HG03064 (cell line): ENCODE results near the gene SOX8.
"Not testable (repeated sequence)": the region's sequence is repeated elsewhere in the genome, so short reads cannot be mapped to it uniquely, and the experiment has no call there.

Experiments
- ATAC-seq: cut with Tn5 transposase; IDR thresholded peaks from one replicate; pipeline ENCODE4 v1.9.1; 2021; ENCODE audit warnings: low read depth; ENCODE audit not compliant: unreplicated experiment

The SOX8 gene

GRCh38 chr16:981695-982144, at the start of gene SOX8:
TSS of gene SOX8 (plus strand) at chr16:981770. CDS start at chr16:981923, 153 bp downstream.
- ATAC-seq = no peak

GRCh38 chr16:932831-933330, 48.7 kb upstream of the SOX8 start:
- no peak for ATAC-seq

DNA sequence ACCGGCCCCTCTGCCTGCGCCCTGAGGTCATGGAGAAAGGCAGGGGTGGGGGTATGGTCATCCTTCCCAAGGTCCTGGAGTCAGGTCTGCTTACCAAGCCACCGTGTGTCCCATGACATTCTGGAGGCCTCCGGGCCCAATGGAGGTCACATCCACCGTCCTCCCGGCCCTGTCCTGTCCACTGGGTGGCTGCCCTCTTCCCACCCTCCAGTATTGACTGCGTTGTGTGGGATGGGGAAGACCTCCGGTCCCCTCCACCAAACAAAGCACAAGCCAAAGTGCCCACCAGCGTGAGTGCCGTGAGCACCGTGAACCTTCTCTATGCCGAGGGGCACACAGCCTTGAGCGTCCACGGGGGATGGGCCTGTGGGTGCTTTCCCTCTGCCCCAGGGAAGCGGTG, 48.0 kb upstream of the SOX8 start:
- ATAC-seq = no peak

DNA sequence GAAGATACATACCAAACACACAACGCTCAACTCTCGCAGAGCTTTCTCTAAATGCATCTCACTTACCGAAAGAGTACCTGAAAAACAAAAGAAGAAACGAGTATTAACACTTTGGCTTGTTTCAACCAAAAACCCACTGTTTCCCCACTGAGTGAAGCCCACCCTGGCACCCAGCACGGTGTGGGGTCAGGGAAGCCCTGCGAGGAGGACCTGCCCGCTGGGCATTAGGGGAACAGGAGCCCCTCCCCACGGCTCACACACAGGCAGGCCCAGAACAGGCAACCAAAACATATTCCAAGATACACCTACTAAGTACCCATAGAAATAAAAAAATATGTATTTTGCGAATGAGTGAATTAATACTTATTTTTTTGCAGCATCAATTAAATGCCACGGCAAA, 47.4 kb upstream of the SOX8 start:
- ATAC-seq = no peak

GRCh38 chr16:935684-936083, 45.9 kb upstream of the SOX8 start:
- no peak for ATAC-seq

DNA sequence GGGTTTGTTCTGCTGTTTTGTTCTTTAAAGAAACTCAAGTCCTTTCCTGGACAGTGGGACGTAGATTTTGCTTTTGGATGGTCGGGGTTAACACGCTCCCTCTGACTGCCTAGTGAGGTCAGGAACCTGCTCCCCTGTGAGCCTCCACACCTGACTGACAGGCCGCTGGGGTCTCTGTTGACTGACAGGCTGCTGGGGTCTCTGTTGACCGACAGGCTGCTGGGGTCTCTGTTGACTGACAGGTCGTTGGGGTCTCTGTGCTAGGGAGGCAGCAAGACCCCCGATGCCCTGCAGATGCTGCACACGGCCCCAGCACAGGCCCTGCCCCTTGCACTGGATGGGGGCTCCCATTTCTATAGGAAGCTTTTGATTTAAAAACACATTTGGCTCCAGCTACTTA, 44.3 kb upstream of the SOX8 start:
- ATAC-seq = no peak

- ATAC-seq = no peak
Measured at GRCh38 chr16:937723-938122, 43.8 kb upstream of the SOX8 start.

DNA sequence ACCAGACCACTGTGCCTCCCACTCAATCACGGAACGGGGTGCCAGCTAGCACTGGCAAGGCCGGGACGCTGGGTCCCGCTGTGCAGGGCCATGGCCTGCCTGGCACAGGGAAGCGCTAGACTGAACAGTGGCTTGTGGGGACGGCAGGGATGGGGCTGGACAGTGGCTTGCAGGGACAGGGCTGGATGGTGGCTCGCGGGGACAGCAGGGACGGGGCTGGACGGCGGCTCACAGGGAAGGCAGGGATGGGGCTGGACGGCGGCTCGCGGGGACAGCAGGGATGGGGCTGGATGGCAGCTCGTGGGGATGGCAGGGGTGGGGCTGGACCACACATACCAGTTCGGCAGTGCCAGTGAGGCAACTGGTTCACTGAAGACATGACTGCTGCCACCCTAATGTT, 43.4 kb upstream of the SOX8 start:
- no peak for ATAC-seq

- ATAC-seq = no peak
Measured at GRCh38 chr16:938752-939151, 42.8 kb upstream of the SOX8 start.

GRCh38 chr16:939311-939710, 42.3 kb upstream of the SOX8 start:
- ATAC-seq = no peak

- ATAC-seq = no peak
Measured at GRCh38 chr16:939941-940340, 41.6 kb upstream of the SOX8 start.

- ATAC-seq = no peak
Measured at GRCh38 chr16:942436-943060, 39.0 kb upstream of the SOX8 start.

DNA sequence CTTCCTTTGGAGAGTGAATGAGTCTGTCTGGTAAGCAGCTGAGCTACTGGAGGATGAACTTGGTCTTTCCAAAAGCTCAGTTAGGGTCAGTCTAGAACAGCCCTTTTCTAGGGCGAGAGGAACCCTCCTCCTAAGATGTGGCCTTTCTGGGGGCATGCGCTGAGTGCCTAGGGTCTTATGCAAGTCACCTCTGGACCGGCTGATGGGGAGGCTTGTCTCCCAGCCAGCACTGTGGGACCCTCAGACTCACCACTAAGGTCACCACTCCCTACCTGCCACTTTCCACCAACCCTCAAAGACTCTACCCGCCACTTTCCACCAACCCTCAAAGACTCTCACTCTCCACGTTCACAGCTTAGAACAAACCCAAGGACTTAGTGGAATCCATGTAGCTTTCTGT, 37.6 kb upstream of the SOX8 start:
- ATAC-seq = no peak

DNA sequence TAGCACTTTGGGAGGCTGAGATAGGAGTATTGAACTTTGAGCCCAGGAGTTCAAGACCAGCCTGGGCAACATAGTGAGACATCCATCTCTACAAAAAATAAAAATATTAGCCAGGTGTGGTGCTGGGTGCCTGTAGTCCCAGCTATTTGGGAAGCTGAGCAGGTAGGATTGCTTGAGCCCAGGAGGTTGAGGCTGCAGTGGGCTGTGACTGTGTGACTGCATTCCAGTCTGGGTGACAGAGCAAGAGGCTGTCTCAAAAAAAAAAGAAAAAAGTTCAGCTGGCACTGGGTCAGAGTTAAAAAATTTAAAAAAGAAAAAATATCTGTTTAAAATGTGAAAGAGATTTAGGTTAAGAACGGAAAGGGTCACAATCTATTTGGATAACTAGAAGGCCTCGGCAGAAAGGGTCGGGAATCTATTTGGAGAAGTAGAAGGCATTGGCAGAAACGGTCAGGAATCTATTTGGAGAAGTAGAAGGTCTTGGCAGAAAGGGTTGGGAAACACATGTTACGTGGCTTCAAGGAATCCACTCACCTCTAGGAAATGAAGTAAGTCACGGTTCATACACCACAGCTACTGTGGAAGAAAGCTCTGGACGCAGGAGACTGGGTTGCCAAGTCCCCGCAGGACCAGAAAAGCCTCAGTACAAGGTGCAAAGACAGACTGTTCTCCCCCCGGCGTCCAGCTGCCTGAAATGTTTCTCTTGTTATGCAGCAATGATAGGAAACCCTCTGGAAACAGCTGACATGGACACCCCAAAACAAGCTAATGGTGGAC, 36.1 kb upstream of the SOX8 start:
- ATAC-seq = no peak

GRCh38 chr16:946048-946395, 35.5 kb upstream of the SOX8 start:
- no peak for ATAC-seq

- ATAC-seq = no peak
Measured at GRCh38 chr16:947255-947921, 34.2 kb upstream of the SOX8 start.

- ATAC-seq = not testable (repeated sequence)
Measured at GRCh38 chr16:947922-948303, 33.7 kb upstream of the SOX8 start.

DNA sequence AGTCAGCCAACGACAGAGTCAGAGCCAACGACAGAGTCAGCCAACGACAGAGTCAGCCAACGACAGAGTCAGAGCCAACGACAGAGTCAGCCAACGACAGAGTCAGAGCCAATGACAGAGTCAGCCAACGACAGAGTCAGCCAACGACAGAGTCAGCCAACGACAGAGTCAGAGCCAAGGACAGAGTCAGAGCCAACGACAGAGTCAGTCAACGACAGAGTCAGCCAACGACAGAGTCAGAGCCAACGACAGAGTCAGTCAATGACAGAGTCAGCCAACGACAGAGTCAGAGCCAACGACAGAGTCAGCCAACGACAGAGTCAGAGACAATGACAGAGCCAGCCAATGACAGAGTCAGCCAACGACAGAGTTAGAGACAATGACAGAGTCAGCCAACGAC, 32.8 kb upstream of the SOX8 start:
- not testable (repeated sequence) for ATAC-seq

- ATAC-seq = not testable (repeated sequence)
Measured at GRCh38 chr16:950733-951573, 30.6 kb upstream of the SOX8 start.

- ATAC-seq = no peak
Measured at GRCh38 chr16:951660-952301, 29.8 kb upstream of the SOX8 start.
